HG02642 (cell line): ENCODE data around the gene GRIN2A.

Experiments
- ATAC-seq: cut with Tn5 transposase; IDR thresholded peaks from one replicate; pipeline ENCODE4 v1.9.1; 2021; ENCODE audit warnings: mild to moderate bottlenecking; ENCODE audit not compliant: unreplicated experiment, poor library complexity

The GRIN2A gene

GRCh38 chr16:10188236-10188635 is 6.0 kb upstream of the GRIN2A start:
- no peak for ATAC-seq

GRCh38 chr16:10181196-10182162 is 749 bp downstream of the GRIN2A start:
- ATAC-seq: peak; percentile 70

- ATAC-seq: no peak
Measured at GRCh38 chr16:10180771-10181163, 1.5 kb downstream of the GRIN2A start.

GRCh38 chr16:10180042-10180770 is 2.0 kb downstream of the GRIN2A start:
- ATAC-seq: no peak

GRCh38 chr16:10178526-10178925 is 3.7 kb downstream of the GRIN2A start:
- ATAC-seq: no peak

- ATAC-seq: no peak
Measured at GRCh38 chr16:10178080-10178479, 4.1 kb downstream of the GRIN2A start.

GRCh38 chr16:10172848-10173655 is 9.2 kb downstream of the GRIN2A start:
- ATAC-seq: no peak

- ATAC-seq: no peak
Measured at GRCh38 chr16:10171221-10171620, 11.0 kb downstream of the GRIN2A start.

- no peak for ATAC-seq
Measured at GRCh38 chr16:10169904-10170410, 12.3 kb downstream of the GRIN2A start.

GRCh38 chr16:10169031-10169430 is 13.2 kb downstream of the GRIN2A start:
- ATAC-seq: no peak

GRCh38 chr16:10168258-10168657 is 14.0 kb downstream of the GRIN2A start:
- no peak for ATAC-seq

GRCh38 chr16:10165643-10166042 is 16.6 kb downstream of the GRIN2A start:
- no peak for ATAC-seq

- no peak for ATAC-seq
Measured at GRCh38 chr16:10162981-10163380, 19.2 kb downstream of the GRIN2A start.

- no peak for ATAC-seq
Measured at GRCh38 chr16:10156099-10156498, 26.1 kb downstream of the GRIN2A start.

GRCh38 chr16:10154389-10154788 is 27.8 kb downstream of the GRIN2A start:
- ATAC-seq: no peak

GRCh38 chr16:10153985-10154384 is 28.2 kb downstream of the GRIN2A start:
- no peak for ATAC-seq

- ATAC-seq: no peak
Measured at GRCh38 chr16:10151718-10152117, 30.5 kb downstream of the GRIN2A start.

GRCh38 chr16:10150906-10151305 is 31.3 kb downstream of the GRIN2A start:
- ATAC-seq: no peak

GRCh38 chr16:10145542-10146035 is 36.6 kb downstream of the GRIN2A start:
- ATAC-seq: no peak

GRCh38 chr16:10141671-10142070 is 40.6 kb downstream of the GRIN2A start:
- no peak for ATAC-seq
